GM23338 (cell line): ENCODE results near the gene SIGLEC12. TPM values are rescaled to one million over a fixed set of nuclear protein-coding genes. Genes with fewer than 3 reads are reported as not detected.

Experiments used
- ATAC-seq: fragments of 200-7000 bp; cut with Tn5 transposase; 3 replicates; pipeline ENCODE4 v1.9.1; 2020
- DNase-seq: peaks from one replicate; pipeline ENCODE4 v3.0.0-alpha.2; 2015; ENCODE audit warnings: low spot score
- H2AFZ ChIP-seq: fragments of 200-600 bp; sonication (generic); 2 replicates; pipeline ENCODE4 v1.8.0; 2016; ENCODE audit warnings: antibody characterized with exemption, mild to moderate bottlenecking, moderate library complexity
- H3F3A ChIP-seq: fragments of 200-600 bp; sonication (generic); replicated peaks from 2 replicates; pipeline ENCODE4 v1.8.0; 2017; ENCODE audit warnings: antibody characterized with exemption, mixed run types, low read depth
- H3K27ac ChIP-seq: fragments of 200-600 bp; sonication (generic); 2 replicates; pipeline ENCODE4 v1.6.1; 2016; ENCODE audit warnings: low read depth
- H3K27me3 ChIP-seq: fragments of 200-600 bp; sonication (generic); 2 replicates; pipeline ENCODE4 v1.8.0; 2016; ENCODE audit warnings: mild to moderate bottlenecking, mixed run types, moderate library complexity; ENCODE audit not compliant: insufficient read depth
- H3K36me3 ChIP-seq: fragments of 200-600 bp; sonication (generic); 2 replicates; pipeline ENCODE4 v1.8.0; 2016; ENCODE audit warnings: mild to moderate bottlenecking; ENCODE audit not compliant: insufficient read depth
- H3K4me1 ChIP-seq: fragments of 200-600 bp; sonication (generic); 2 replicates; pipeline ENCODE4 v1.8.0; 2016; ENCODE audit warnings: mild to moderate bottlenecking, moderate library complexity; ENCODE audit not compliant: insufficient read depth
- H3K4me2 ChIP-seq: fragments of 200-600 bp; sonication (generic); 2 replicates; pipeline ENCODE4 v1.7.1; 2017; ENCODE audit warnings: mixed run types
- H3K4me3 ChIP-seq: fragments of 200-600 bp; sonication (generic); 2 replicates; pipeline ENCODE4 v1.6.1; 2016; ENCODE audit warnings: mixed run types
- H3K79me2 ChIP-seq: fragments of 200-600 bp; sonication (generic); replicated peaks from 2 replicates; pipeline ENCODE4 v1.8.0; 2017; ENCODE audit warnings: mild to moderate bottlenecking; ENCODE audit not compliant: insufficient read depth
- H3K9me2 ChIP-seq: fragments of 200-600 bp; sonication (generic); 2 replicates; pipeline ENCODE4 v1.8.0; 2017; ENCODE audit not compliant: insufficient read depth
- H4K20me1 ChIP-seq: fragments of 200-600 bp; sonication (generic); replicated peaks from 2 replicates; pipeline ENCODE4 v1.8.0; 2017; ENCODE audit warnings: mild to moderate bottlenecking; ENCODE audit not compliant: insufficient read depth
- H3K27ac Mint-ChIP-seq: 2 replicates; pipeline ENCODE4 v1.8.0; 2020; ENCODE audit warnings: inconsistent platforms, mild to moderate bottlenecking, moderate library complexity, mixed read lengths
- H3K27me3 Mint-ChIP-seq: 3 replicates; pipeline ENCODE4 v1.8.0; 2022; ENCODE audit warnings: low read depth, mild to moderate bottlenecking, moderate library complexity, mixed read lengths, inconsistent platforms; ENCODE audit not compliant: insufficient read depth, poor library complexity
- H3K36me3 Mint-ChIP-seq: 3 replicates; pipeline ENCODE4 v1.8.0; 2021; ENCODE audit warnings: low read depth, mild to moderate bottlenecking, inconsistent platforms, moderate library complexity, mixed read lengths
- H3K4me1 Mint-ChIP-seq: 3 replicates; pipeline ENCODE4 v1.8.0; 2020; ENCODE audit warnings: mild to moderate bottlenecking, inconsistent platforms, mixed read lengths
- H3K4me3 Mint-ChIP-seq: 3 replicates; pipeline ENCODE4 v1.8.0; 2021; ENCODE audit warnings: moderate library complexity, mild to moderate bottlenecking, inconsistent platforms, mixed read lengths
- H3K9me3 Mint-ChIP-seq: 3 replicates; pipeline ENCODE4 v1.8.0; 2020; ENCODE audit warnings: moderate library complexity, mild to moderate bottlenecking, inconsistent platforms, mixed read lengths
- CREB1 ChIP-seq: fragments of 250-450 bp; sonication (Bioruptor Pico); IDR thresholded peaks from 2 replicates; pipeline ENCODE4 v1.5.0; 2020; ENCODE audit warnings: low read depth, mild to moderate bottlenecking, moderate library complexity
- CTCF ChIP-seq, 2 experiments: fragments of 200-600 bp in 1 of 2; sonication (generic) in 1 of 2; conservative IDR thresholded peaks; 2 replicates each; pipeline versions ENCODE4 v1.5.1 to v1.6.1; 2016 to 2017; ENCODE audit warnings: antibody characterized with exemption in 2 of 2, low read depth in 2 of 2, mild to moderate bottlenecking in 2 of 2, moderate library complexity in 1 of 2
- ETS1 ChIP-seq: IDR thresholded peaks from 2 replicates; pipeline ENCODE4 v1.6.1; 2016; ENCODE audit warnings: antibody characterized with exemption
- EZH2 ChIP-seq: fragments of 200-600 bp; sonication (generic); IDR thresholded peaks from one replicate; pipeline ENCODE4 v1.8.0; 2017; ENCODE audit warnings: antibody characterized with exemption, mild to moderate bottlenecking, low read depth; ENCODE audit not compliant: unreplicated experiment
- EZH2phosphoT487 ChIP-seq: fragments of 200-600 bp; sonication (generic); IDR thresholded peaks from one replicate; pipeline ENCODE4 v1.8.1; 2018; ENCODE audit warnings: antibody characterized with exemption; ENCODE audit not compliant: unreplicated experiment
- REST ChIP-seq: IDR thresholded peaks from one replicate; pipeline ENCODE4 v1.6.1; 2018; ENCODE audit warnings: antibody characterized with exemption; ENCODE audit not compliant: unreplicated experiment
- STAT1 ChIP-seq: IDR thresholded peaks from one replicate; pipeline ENCODE4 v1.6.1; 2016; ENCODE audit warnings: antibody characterized with exemption; ENCODE audit not compliant: unreplicated experiment
- ZNF114 ChIP-seq: fragments of 250-450 bp; sonication (Bioruptor Pico); IDR thresholded peaks from 2 replicates; pipeline ENCODE4 v1.5.0; 2020; ENCODE audit warnings: mild to moderate bottlenecking, moderate library complexity
- ZNF331 ChIP-seq: fragments of 250-450 bp; sonication (Bioruptor Pico); IDR thresholded peaks from 2 replicates; pipeline ENCODE4 v1.5.0; 2020; ENCODE audit warnings: low read depth, mild to moderate bottlenecking, moderate library complexity
- polyA plus RNA-seq: library from polyadenylated mRNA; unstranded; fragments of >200 nt; fragmentation: Nextera tagmentation; extraction: Ambion mirVana; gene quantifications from 2 replicates; pipeline ENCODE4 v1.2.1, GENCODE V29; 2016
- total RNA-seq: library from RNA; depleted of rRNA; stranded (reverse); fragments of >200 nt; shearing (Covaris generic); gene quantifications from 2 replicates; pipeline ENCODE4 v1.2.3, GENCODE V29; 2014

SIGLEC12 gene
- total and polyA plus RNA-seq, 2 experiments from 2014 or later: not detected

- no peak overlapping the region for H3K4me3 ChIP-seq
- H3K27ac ChIP-seq: no peak overlapping the region
- no peak for DNase-seq
- no peak overlapping the region for H3K27ac Mint-ChIP-seq
- peaks cover 10% of the 10 kb centered on the region for H3K27me3 Mint-ChIP-seq
- no peaks in the 10 kb centered on the region for H3K36me3 ChIP-seq
- no peak for TF ChIP-seq CTCF (conservative IDR thresholded peaks at IDR 0.05; ENCODE audit: low read depth in 2 of 2)
- no peak for TF ChIP-seq ZNF114
- no peak for TF ChIP-seq ZNF331 (CRISPR knock-in tag)
- no peak for TF ChIP-seq CREB1 (CRISPR knock-in tag)
- TF ChIP-seq ETS1: no peak
- TF ChIP-seq EZH2phosphoT487: no peak
- TF ChIP-seq STAT1: no peak
- H2AFZ ChIP-seq: no peak overlapping the region; the same call in 1 of the 2 replicates
- peaks cover 3% of the 10 kb centered on the region; the same call in 2 of the 3 replicates for H3K4me1 Mint-ChIP-seq
- no peak overlapping the region for H3K4me2 ChIP-seq
- peaks cover 25% of the 10 kb centered on the region for H3K27me3 ChIP-seq
- H3K79me2 ChIP-seq: no peaks in the 10 kb centered on the region
- no peaks in the 10 kb centered on the region for H3F3A ChIP-seq
- no peak for ATAC-seq
- no peaks in the 10 kb centered on the region for H3K36me3 Mint-ChIP-seq
- H3K4me3 Mint-ChIP-seq: no peak overlapping the region
- H3K4me1 ChIP-seq: no peaks in the 10 kb centered on the region
- H3K9me3 Mint-ChIP-seq: peaks cover 31% of the 10 kb centered on the region
- no peaks in the 10 kb centered on the region for H3K9me2 ChIP-seq
- no peaks in the 10 kb centered on the region for H4K20me1 ChIP-seq
Measured at GRCh38 chr19:51468545-51468920, 33.1 kb downstream of the SIGLEC12 start.

- Histone ChIP-seq H4K20me1 (no peaks in the 10 kb centered on the region), H3K9me2 (no peaks in the 10 kb centered on the region), H3K4me3 (no peak overlapping the region), H3K27ac (no peak overlapping the region), H3K79me2 (no peaks in the 10 kb centered on the region), H3K27me3 (peaks cover 25% of the 10 kb centered on the region), H3K36me3 (no peaks in the 10 kb centered on the region), H2AFZ (no peak overlapping the region), H3K4me2 (no peak overlapping the region), H3F3A (no peaks in the 10 kb centered on the region), H3K4me1 (no peaks in the 10 kb centered on the region)
- ATAC-seq (no peak), DNase-seq (no peak)
- Mint-ChIP-seq H3K36me3 (no peaks in the 10 kb centered on the region), H3K9me3 (peaks cover 29% of the 10 kb centered on the region), H3K4me3 (no peak overlapping the region), H3K27ac (no peak overlapping the region), H3K27me3 (peaks cover 12% of the 10 kb centered on the region), H3K4me1 (peaks cover 3% of the 10 kb centered on the region; the same call in 2 of the 3 replicates)
- TF ChIP-seq EZH2 (no peak), ZNF331 (CRISPR knock-in tag) (no peak), STAT1 (no peak), ZNF114 (no peak), ETS1 (no peak), REST (no peak)
Measured at GRCh38 chr19:51467864-51468544, 33.6 kb downstream of the SIGLEC12 start.
